HepG2 (cell line): ENCODE results near the gene TOB1. TPM values are rescaled to one million over a fixed set of nuclear protein-coding genes. Genes with fewer than 3 reads are reported as not detected.

Experiments used
- BRD4 ChIP-seq: sonication (generic); formaldehyde crosslinking; IDR thresholded peaks from 2 replicates; pipeline ENCODE4 v1.4.0; 2020; ENCODE audit warnings: missing genetic modification reagents
- CENPBD1 ChIP-seq: sonication (generic); formaldehyde crosslinking; IDR thresholded peaks from 2 replicates; pipeline ENCODE4 v1.8.0; 2022; ENCODE audit warnings: missing genetic modification reagents, low read depth, mild to moderate bottlenecking, borderline replicate concordance
- DPF2 ChIP-seq: sonication (generic); formaldehyde crosslinking; IDR thresholded peaks from 2 replicates; pipeline ENCODE4 v1.4.0; 2020; ENCODE audit warnings: mild to moderate bottlenecking, low read depth, missing genetic modification reagents, borderline replicate concordance
- ERF ChIP-seq: IDR thresholded peaks from 2 replicates; pipeline ENCODE4 v1.6.1; 2018; ENCODE audit warnings: missing biosample characterization, missing genetic modification reagents
- GATA4 ChIP-seq: sonication (generic); IDR thresholded peaks from 2 replicates; pipeline ENCODE4 v1.6.1; 2016; ENCODE audit warnings: antibody characterized with exemption, low read depth, borderline replicate concordance
- GATAD2A ChIP-seq: IDR thresholded peaks from 2 replicates; pipeline ENCODE4 v1.6.1; 2016
- GZF1 ChIP-seq: sonication (generic); formaldehyde crosslinking; IDR thresholded peaks from 2 replicates; pipeline ENCODE4 v1.5.1; 2020; ENCODE audit warnings: mild to moderate bottlenecking, missing genetic modification reagents
- HMG20B ChIP-seq: conservative IDR thresholded peaks from 2 replicates; pipeline ENCODE4 v1.6.1; 2016; ENCODE audit warnings: missing genetic modification reagents, missing compliant biosample characterization
- HOXA5 ChIP-seq: sonication (generic); formaldehyde crosslinking; IDR thresholded peaks from 2 replicates; pipeline ENCODE4 v1.4.0; 2020; ENCODE audit warnings: missing genetic modification reagents
- MLLT10 ChIP-seq: sonication (generic); formaldehyde crosslinking; IDR thresholded peaks from 2 replicates; pipeline ENCODE4 v1.4.0; 2020; ENCODE audit warnings: missing genetic modification reagents
- SP4 ChIP-seq: sonication (generic); formaldehyde crosslinking; IDR thresholded peaks from 2 replicates; pipeline ENCODE4 v1.8.1; 2023; ENCODE audit warnings: mild to moderate bottlenecking, missing genetic modification reagents
- TIGD3 ChIP-seq: sonication (generic); formaldehyde crosslinking; IDR thresholded peaks from 2 replicates; pipeline ENCODE4 v1.5.1; 2020; ENCODE audit warnings: mild to moderate bottlenecking, missing genetic modification reagents, borderline replicate concordance
- ZNF274 ChIP-seq: sonication (generic); formaldehyde crosslinking; IDR thresholded peaks from 2 replicates; pipeline ENCODE4 v1.5.1; 2020; ENCODE audit warnings: mild to moderate bottlenecking, missing genetic modification reagents
- ZNF362 ChIP-seq: sonication (generic); formaldehyde crosslinking; IDR thresholded peaks from 2 replicates; pipeline ENCODE4 v1.4.0; 2020; ENCODE audit warnings: missing genetic modification reagents, mild to moderate bottlenecking, borderline replicate concordance
- ZNF44 ChIP-seq: sonication (generic); formaldehyde crosslinking; IDR thresholded peaks from 2 replicates; pipeline ENCODE4 v1.5.1; 2020; ENCODE audit warnings: mild to moderate bottlenecking, missing genetic modification reagents
- ZNF550 ChIP-seq: sonication (generic); formaldehyde crosslinking; IDR thresholded peaks from 2 replicates; pipeline ENCODE4 v1.4.0; 2020; ENCODE audit warnings: mild to moderate bottlenecking, missing genetic modification reagents, borderline replicate concordance
- ZNF777 ChIP-seq: sonication (generic); formaldehyde crosslinking; IDR thresholded peaks from 2 replicates; pipeline ENCODE4 v1.4.0; 2020; ENCODE audit warnings: missing genetic modification reagents
- polyA plus RNA-seq, 8 experiments: library from polyadenylated mRNA; depleted of rRNA in 3 of 8; stranded (reverse) in 7 of 8; unstranded in 1 of 8; fragments of >200 nt; fragmentation: Illumina TruSeq in 4 of 8; extraction: Trizol in 4 of 8; gene quantifications; 2 replicates each; pipeline versions ENCODE4 v1.2.1 to v1.2.3, GENCODE V29; 2011 to 2016; ENCODE audit warnings: low read depth in 4 of 8, missing spikeins in 1 of 8, mixed read lengths in 1 of 8; ENCODE audit not compliant: insufficient read depth in 1 of 8
- total RNA-seq, 5 experiments: library from RNA; depleted of rRNA; stranded (reverse); fragments of >200 nt; fragmentation: Illumina TruSeq; extraction: Trizol; gene quantifications; 2 replicates each; pipeline ENCODE4 v1.2.3, GENCODE V29; 2016; ENCODE audit warnings: low read depth in 1 of 5
- TF ChIP-seq, protein P1 (sequence below): sonication (generic); formaldehyde crosslinking; IDR thresholded peaks from 2 replicates; pipeline ENCODE4 v1.5.1; 2020; ENCODE audit warnings: mild to moderate bottlenecking, missing genetic modification reagents, moderate library complexity
- TF ChIP-seq, protein P2 (sequence below): sonication (generic); formaldehyde crosslinking; IDR thresholded peaks from 2 replicates; pipeline ENCODE4 v1.4.0; 2020; ENCODE audit warnings: mild to moderate bottlenecking, low read depth, missing genetic modification reagents
- TF ChIP-seq, protein P3 (sequence below): sonication (generic); formaldehyde crosslinking; IDR thresholded peaks from 2 replicates; pipeline ENCODE4 v1.5.1; 2020; ENCODE audit warnings: missing genetic modification reagents, mild to moderate bottlenecking, borderline replicate concordance
- TF ChIP-seq, protein P4 (sequence below): sonication (generic); formaldehyde crosslinking; conservative IDR thresholded peaks from 2 replicates; pipeline ENCODE4 v1.4.0; 2020; ENCODE audit warnings: missing genetic modification reagents

The TOB1 gene
- total and polyA plus RNA-seq, 2 of the 13 experiments (the other 11 are each of a cell fraction or from before 2014, with no cell fraction given), result 21.9 to 57.7 TPM

- TF ChIP-seq, protein P1, sequence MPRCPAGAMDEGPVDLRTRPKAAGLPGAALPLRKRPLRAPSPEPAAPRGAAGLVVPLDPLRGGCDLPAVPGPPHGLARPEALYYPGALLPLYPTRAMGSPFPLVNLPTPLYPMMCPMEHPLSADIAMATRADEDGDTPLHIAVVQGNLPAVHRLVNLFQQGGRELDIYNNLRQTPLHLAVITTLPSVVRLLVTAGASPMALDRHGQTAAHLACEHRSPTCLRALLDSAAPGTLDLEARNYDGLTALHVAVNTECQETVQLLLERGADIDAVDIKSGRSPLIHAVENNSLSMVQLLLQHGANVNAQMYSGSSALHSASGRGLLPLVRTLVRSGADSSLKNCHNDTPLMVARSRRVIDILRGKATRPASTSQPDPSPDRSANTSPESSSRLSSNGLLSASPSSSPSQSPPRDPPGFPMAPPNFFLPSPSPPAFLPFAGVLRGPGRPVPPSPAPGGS (CRISPR knock-in tag), result peak; percentile 70; the same call in 1 of the 2 replicates
- TF ChIP-seq ZNF777 (CRISPR knock-in tag) (0 out of 2 replicates have a peak, but pooled peaks have one; percentile 18), CENPBD1 (CRISPR knock-in tag) (no peak), ZNF44 (0 out of 2 replicates have a peak, but pooled peaks have one; percentile 75), SP4 (CRISPR knock-in tag) (peak; percentile 49; the same call in 1 of the 2 replicates), TIGD3 (no peak), ZNF362 (CRISPR knock-in tag) (0 out of 2 replicates have a peak, but pooled peaks have one; percentile 12), HOXA5 (CRISPR knock-in tag) (0 out of 2 replicates have a peak, but pooled peaks have one; percentile 21), DPF2 (CRISPR knock-in tag) (peak; percentile 64; the same call in 1 of the 2 replicates), GATA4 (no peak), BRD4 (peak; percentile 42; the same call in 1 of the 2 replicates), GATAD2A (CRISPR knock-in tag) (peak; percentile 74), ZNF550 (no peak), GZF1 (no peak), MLLT10 (CRISPR knock-in tag) (no peak), ZNF274 (CRISPR knock-in tag) (peak; percentile 81; the same call in 1 of the 2 replicates), ERF (CRISPR knock-in tag) (peak; percentile 27; the same call in 1 of the 2 replicates), HMG20B (CRISPR knock-in tag) (no peak)
- TF ChIP-seq, protein P2, sequence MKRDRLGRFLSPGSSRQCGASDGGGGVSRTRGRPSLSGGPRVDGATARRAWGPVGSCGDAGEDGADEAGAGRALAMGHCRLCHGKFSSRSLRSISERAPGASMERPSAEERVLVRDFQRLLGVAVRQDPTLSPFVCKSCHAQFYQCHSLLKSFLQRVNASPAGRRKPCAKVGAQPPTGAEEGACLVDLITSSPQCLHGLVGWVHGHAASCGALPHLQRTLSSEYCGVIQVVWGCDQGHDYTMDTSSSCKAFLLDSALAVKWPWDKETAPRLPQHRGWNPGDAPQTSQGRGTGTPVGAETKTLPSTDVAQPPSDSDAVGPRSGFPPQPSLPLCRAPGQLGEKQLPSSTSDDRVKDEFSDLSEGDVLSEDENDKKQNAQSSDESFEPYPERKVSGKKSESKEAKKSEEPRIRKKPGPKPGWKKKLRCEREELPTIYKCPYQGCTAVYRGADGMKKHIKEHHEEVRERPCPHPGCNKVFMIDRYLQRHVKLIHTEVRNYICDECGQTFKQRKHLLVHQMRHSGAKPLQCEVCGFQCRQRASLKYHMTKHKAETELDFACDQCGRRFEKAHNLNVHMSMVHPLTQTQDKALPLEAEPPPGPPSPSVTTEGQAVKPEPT (CRISPR knock-in tag), result 0 out of 2 replicates have a peak, but pooled peaks have one; percentile 8
- TF ChIP-seq, protein P3, sequence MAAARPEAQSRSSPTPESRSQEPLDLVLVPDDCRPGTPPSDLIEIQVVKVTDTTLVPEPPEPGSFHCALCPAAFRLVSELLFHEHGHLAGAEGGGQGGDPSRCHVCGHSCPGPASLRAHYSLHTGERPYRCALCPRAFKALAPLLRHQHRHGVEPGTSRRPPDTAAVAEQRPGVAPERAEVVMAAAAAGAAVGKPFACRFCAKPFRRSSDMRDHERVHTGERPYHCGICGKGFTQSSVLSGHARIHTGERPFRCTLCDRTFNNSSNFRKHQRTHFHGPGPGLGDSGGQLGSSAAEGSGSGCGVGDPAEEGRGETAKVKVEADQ, result peak; percentile 74; the same call in 1 of the 2 replicates
- TF ChIP-seq, protein P4, sequence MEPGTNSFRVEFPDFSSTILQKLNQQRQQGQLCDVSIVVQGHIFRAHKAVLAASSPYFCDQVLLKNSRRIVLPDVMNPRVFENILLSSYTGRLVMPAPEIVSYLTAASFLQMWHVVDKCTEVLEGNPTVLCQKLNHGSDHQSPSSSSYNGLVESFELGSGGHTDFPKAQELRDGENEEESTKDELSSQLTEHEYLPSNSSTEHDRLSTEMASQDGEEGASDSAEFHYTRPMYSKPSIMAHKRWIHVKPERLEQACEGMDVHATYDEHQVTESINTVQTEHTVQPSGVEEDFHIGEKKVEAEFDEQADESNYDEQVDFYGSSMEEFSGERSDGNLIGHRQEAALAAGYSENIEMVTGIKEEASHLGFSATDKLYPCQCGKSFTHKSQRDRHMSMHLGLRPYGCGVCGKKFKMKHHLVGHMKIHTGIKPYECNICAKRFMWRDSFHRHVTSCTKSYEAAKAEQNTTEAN (CRISPR knock-in tag), result peak; percentile 53; the same call in 1 of the 2 replicates
Observed at GRCh38 chr17:50889528-50890118, 23.5 kb upstream of the TOB1 start (continued).
